Activated T-cell treated with anti-CD3 and anti-CD28 coated beads for 24 hours (primary cell): Measurements from ENCODE around the gene COG7.

ENCODE experiments used
- DNase-seq: peaks from one replicate; pipeline ENCODE4 v3.0.0-alpha.2; 2020; ENCODE audit warnings: low read depth

Gene COG7

GRCh38 chr16:23357761-23358290 lies 95.2 kb downstream of the COG7 start:
- no peak for DNase-seq

- no peak for DNase-seq
These were observed 96.0 kb downstream of the COG7 start for GRCh38 chr16:23356941-23357340.

- no peak for DNase-seq
These were observed 97.8 kb downstream of the COG7 start for GRCh38 chr16:23355106-23355670.

- no peak for DNase-seq
These were observed 98.7 kb downstream of the COG7 start for GRCh38 chr16:23354246-23354645.

- DNase-seq: no peak
These were observed 99.5 kb downstream of the COG7 start for GRCh38 chr16:23353440-23353839.

- no peak for DNase-seq
These were observed 101.6 kb downstream of the COG7 start for GRCh38 chr16:23351360-23351759.

GRCh38 chr16:23348579-23349469 lies 104.2 kb downstream of the COG7 start:
- no peak for DNase-seq

- DNase-seq: no peak
These were observed 107.8 kb downstream of the COG7 start for GRCh38 chr16:23345237-23345636.

GRCh38 chr16:23343643-23344612 lies 109.1 kb downstream of the COG7 start:
- DNase-seq: no peak

GRCh38 chr16:23342083-23342640 lies 110.8 kb downstream of the COG7 start:
- DNase-seq: no peak

- no peak for DNase-seq
These were observed 113.2 kb downstream of the COG7 start for GRCh38 chr16:23339787-23340186.
